HepG2 (cell line): ENCODE measurements around the gene EHD4. TPM values are rescaled to one million over a fixed set of nuclear protein-coding genes. Genes with fewer than 3 reads are reported as not detected.

Experiments used
- ATAC-seq: fragments of 200-7000 bp; cut with Tn5 transposase; 3 replicates; pipeline ENCODE4 v1.9.1; 2020; ENCODE audit warnings: mild to moderate bottlenecking, moderate library complexity
- BruUV-seq: library from RNA; stranded (reverse); fragments of 400-500 nt; replicated peaks from 2 replicates; lab custom pipeline; 2021; lab: Mats Ljungman, UMichigan
- CTCF ChIA-PET: fragments of 300-600 bp; formaldehyde crosslinking; extraction: SDS; loops from one replicate; lab custom pipeline; 2021; ENCODE audit warnings: low total read pairs, inconsistent platforms, low intra/inter-chr PET ratio; lab: Yijun Ruan, JAX
- POLR2A ChIA-PET: fragments of 350-600 bp; sonication (Branson Sonifier 250); formaldehyde crosslinking; loops from one replicate; lab custom pipeline; 2020; ENCODE audit warnings: antibody characterized with exemption, inconsistent platforms; lab: Yijun Ruan, JAX
- DNase-seq: peaks from one replicate; pipeline ENCODE4 v3.0.0-alpha.2; 2015; ENCODE audit warnings: low spot score
- FAIRE-seq: peaks from 3 replicates; lab custom pipeline; 2011; peaks lifted over from hg19 to GRCh38; lab: Jason Lieb, UNC
- H2AFZ ChIP-seq: one replicate; pipeline ENCODE4 v1.6.1; 2011; ENCODE audit warnings: low read length, inconsistent platforms
- H3K27ac ChIP-seq: fragments of 300-600 bp; 3 replicates; pipeline ENCODE4 v1.8.0; 2011; ENCODE audit warnings: mixed run types, mild to moderate bottlenecking, mixed read lengths, low read length, inconsistent platforms; ENCODE audit not compliant: insufficient read depth; ENCODE audit errors: extremely low read length
- H3K27me3 ChIP-seq, 2 experiments: fragments of 200-600 bp in 1 of 2; 2 replicates in 1 of 2; 3 replicates in 1 of 2; pipeline versions ENCODE4 v1.6.0 to v1.8.0; 2011; ENCODE audit warnings: low read length in 2 of 2, mild to moderate bottlenecking in 2 of 2, moderate library complexity in 2 of 2, inconsistent platforms in 1 of 2; ENCODE audit not compliant: insufficient read depth in 2 of 2, control insufficient read depth in 1 of 2
- H3K36me3 ChIP-seq, 2 experiments: fragments of 200-600 bp in 1 of 2; replicated peaks in 1 of 2; 2 replicates in 1 of 2; 3 replicates in 1 of 2; pipeline versions ENCODE4 v1.5.1 to v1.8.0; 2011; ENCODE audit warnings: low read length in 2 of 2, inconsistent platforms in 1 of 2; ENCODE audit not compliant: insufficient read depth in 2 of 2, control insufficient read depth in 1 of 2
- H3K4me1 ChIP-seq: 2 replicates; pipeline ENCODE4 v1.5.1; 2012; ENCODE audit warnings: low read length, inconsistent platforms; ENCODE audit not compliant: insufficient read depth
- H3K4me2 ChIP-seq: 2 replicates; pipeline ENCODE4 v1.6.0; 2011; ENCODE audit warnings: low read depth, low read length, inconsistent platforms
- H3K4me3 ChIP-seq, 3 experiments: fragments of 200-600 bp in 1 of 3; sonication (generic), shearing (Covaris generic) in 1 of 3; replicated peaks in 1 of 3; 2 replicates each; pipeline ENCODE4 v1.5.1; 2011 to 2016; ENCODE audit warnings: low read length in 3 of 3, inconsistent platforms in 2 of 3, low read depth in 2 of 3, mild to moderate bottlenecking in 2 of 3, control low read depth in 1 of 3, mixed read lengths in 1 of 3; ENCODE audit not compliant: insufficient read depth in 1 of 3
- H3K79me2 ChIP-seq: one replicate; pipeline ENCODE4 v1.6.1; 2011; ENCODE audit warnings: low read length, inconsistent platforms; ENCODE audit not compliant: insufficient read depth
- H3K9ac ChIP-seq: 2 replicates; pipeline ENCODE4 v1.6.0; 2011; ENCODE audit warnings: mild to moderate bottlenecking, low read depth, low read length, inconsistent platforms; ENCODE audit not compliant: insufficient read depth
- H3K9me3 ChIP-seq: 2 replicates; pipeline ENCODE4 v1.5.1; 2012; ENCODE audit warnings: mild to moderate bottlenecking, low read length
- H4K20me1 ChIP-seq: 2 replicates; pipeline ENCODE4 v1.6.0; 2011; ENCODE audit warnings: inconsistent platforms, mild to moderate bottlenecking, low read length, moderate library complexity; ENCODE audit not compliant: insufficient read depth
- DBP ChIP-seq: sonication (generic); formaldehyde crosslinking; IDR thresholded peaks from 2 replicates; pipeline ENCODE4 v1.4.0; 2020; ENCODE audit warnings: missing genetic modification reagents; ENCODE audit errors: not compliant biosample characterization
- ISL2 ChIP-seq: sonication (generic); formaldehyde crosslinking; IDR thresholded peaks from 2 replicates; pipeline ENCODE4 v1.5.0; 2020; ENCODE audit warnings: missing genetic modification reagents
- NFYC ChIP-seq: IDR thresholded peaks from 2 replicates; pipeline ENCODE4 v1.6.1; 2016; ENCODE audit warnings: missing genetic modification reagents, missing compliant biosample characterization
- NKX3-1 ChIP-seq: sonication (generic); formaldehyde crosslinking; IDR thresholded peaks from 2 replicates; pipeline ENCODE4 v1.5.0; 2020; ENCODE audit warnings: missing genetic modification reagents
- PAWR ChIP-seq: sonication (generic); formaldehyde crosslinking; IDR thresholded peaks from 2 replicates; pipeline ENCODE4 v1.4.0; 2020; ENCODE audit warnings: missing genetic modification reagents, mild to moderate bottlenecking, borderline replicate concordance
- ZBTB8A ChIP-seq: sonication (generic); formaldehyde crosslinking; IDR thresholded peaks from 2 replicates; pipeline ENCODE4 v1.4.0; 2020; ENCODE audit warnings: mild to moderate bottlenecking, low read depth, missing genetic modification reagents, borderline replicate concordance
- ZNF207 ChIP-seq: fragments of 450-650 bp; IDR thresholded peaks from 2 replicates; pipeline ENCODE4 v1.6.1; 2016; ENCODE audit warnings: antibody characterized with exemption, borderline replicate concordance
- ZNF607 ChIP-seq: sonication (generic); formaldehyde crosslinking; IDR thresholded peaks from 2 replicates; pipeline ENCODE4 v1.5.1; 2020; ENCODE audit warnings: missing genetic modification reagents, mild to moderate bottlenecking, borderline replicate concordance
- WGBS: methylation state at CpG from one replicate; pipeline ENCODE4 v1.1.6; 2017; ENCODE audit warnings: low lambda C conversion rate; 5-methylcytosine and 5-hydroxymethylcytosine counted together
- in situ Hi-C: cut with HindIII; loops from 2 replicates; pipeline ENCODE4 v1.10.0; 2017; ENCODE audit warnings: low pct_unique_long_range_greater_than_20kb; ENCODE audit not compliant: extremely low pct_ligation_motif_present
- intact Hi-C: fragments of 100-400 bp; cut with micrococcal nuclease; formaldehyde crosslinking; loops from one replicate; pipeline ENCODE4 v1.10.0; 2022; ENCODE audit not compliant: unreplicated experiment
- polyA plus RNA-seq, 8 experiments: library from polyadenylated mRNA; depleted of rRNA in 3 of 8; stranded (reverse) in 7 of 8; unstranded in 1 of 8; fragments of >200 nt; fragmentation: Illumina TruSeq in 4 of 8; extraction: Trizol in 4 of 8; gene quantifications; 2 replicates each; pipeline versions ENCODE4 v1.2.1 to v1.2.3, GENCODE V29; 2011 to 2016; ENCODE audit warnings: low read depth in 4 of 8, missing spikeins in 1 of 8, mixed read lengths in 1 of 8; ENCODE audit not compliant: insufficient read depth in 1 of 8
- total RNA-seq, 5 experiments: library from RNA; depleted of rRNA; stranded (reverse); fragments of >200 nt; fragmentation: Illumina TruSeq; extraction: Trizol; gene quantifications; 2 replicates each; pipeline ENCODE4 v1.2.3, GENCODE V29; 2016; ENCODE audit warnings: low read depth in 1 of 5
- TF ChIP-seq, protein P1 (sequence below): sonication (generic); formaldehyde crosslinking; IDR thresholded peaks from 2 replicates; pipeline ENCODE4 v1.4.0; 2020; ENCODE audit warnings: mild to moderate bottlenecking, missing genetic modification reagents
- TF ChIP-seq, protein P2 (sequence below): sonication (generic); formaldehyde crosslinking; IDR thresholded peaks from 2 replicates; pipeline ENCODE4 v1.4.0; 2020; ENCODE audit warnings: mild to moderate bottlenecking, missing genetic modification reagents
- TF ChIP-seq, protein P3 (sequence below): sonication (generic); formaldehyde crosslinking; IDR thresholded peaks from 2 replicates; pipeline ENCODE4 v1.5.1; 2020; ENCODE audit warnings: mild to moderate bottlenecking, missing genetic modification reagents, moderate library complexity

EHD4 gene
- total and polyA plus RNA-seq, 2 of the 13 experiments (the other 11 are each of a cell fraction or from before 2014, with no cell fraction given): 3.1 to 4.8 TPM

GRCh38 chr15:41957021-41957897, 15.1 kb downstream of the EHD4 start (continued):
- no peak for TF ChIP-seq ISL2
- TF ChIP-seq, all 625 proteins: peak for 0

- Histone ChIP-seq H3K4me1 (peaks cover 15% of the 10 kb centered on the region), H3K36me3 (peaks cover 2 to 9% of the 10 kb centered on the region in 2 experiments; a peak in 4 of 5 replicates), H3K27me3 (no peaks in the 10 kb centered on the region), H3K79me2 (peaks cover 3% of the 10 kb centered on the region), H3K4me2 (peak overlapping the region; percentile 42), H3K27ac (no peak overlapping the region), H2AFZ (no peak overlapping the region), H3K9me3 (no peaks in the 10 kb centered on the region), H4K20me1 (no peaks in the 10 kb centered on the region), H3K4me3 (peak overlapping the region in 1 of 3 experiments; percentile 18; a peak in 1 of 6 replicates), H3K9ac (no peak overlapping the region)
- ChIA-PET CTCF (no interaction called here), POLR2A (no interaction called here)
- FAIRE-seq (no peak), ATAC-seq (peak; percentile 90), DNase-seq (peak; percentile 34)
- intact Hi-C loops: no loop called here
- in situ Hi-C loops: no loop called here
- WGBS: 77% methylated on average over 21 of the region's 21 CpGs
- no TSS peak for BruUV-seq
- TF ChIP-seq ZNF607 (CRISPR knock-in tag) (no peak), ZBTB8A (no peak), DBP (CRISPR knock-in tag) (no peak), NFYC (CRISPR knock-in tag) (no peak), PAWR (CRISPR knock-in tag) (no peak), ZNF207 (no peak), NKX3-1 (CRISPR knock-in tag) (no peak)
- TF ChIP-seq, protein P1, sequence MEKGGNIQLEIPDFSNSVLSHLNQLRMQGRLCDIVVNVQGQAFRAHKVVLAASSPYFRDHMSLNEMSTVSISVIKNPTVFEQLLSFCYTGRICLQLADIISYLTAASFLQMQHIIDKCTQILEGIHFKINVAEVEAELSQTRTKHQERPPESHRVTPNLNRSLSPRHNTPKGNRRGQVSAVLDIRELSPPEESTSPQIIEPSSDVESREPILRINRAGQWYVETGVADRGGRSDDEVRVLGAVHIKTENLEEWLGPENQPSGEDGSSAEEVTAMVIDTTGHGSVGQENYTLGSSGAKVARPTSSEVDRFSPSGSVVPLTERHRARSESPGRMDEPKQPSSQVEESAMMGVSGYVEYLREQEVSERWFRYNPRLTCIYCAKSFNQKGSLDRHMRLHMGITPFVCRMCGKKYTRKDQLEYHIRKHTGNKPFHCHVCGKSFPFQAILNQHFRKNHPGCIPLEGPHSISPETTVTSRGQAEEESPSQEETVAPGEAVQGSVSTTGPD: no peak
- TF ChIP-seq, protein P2, sequence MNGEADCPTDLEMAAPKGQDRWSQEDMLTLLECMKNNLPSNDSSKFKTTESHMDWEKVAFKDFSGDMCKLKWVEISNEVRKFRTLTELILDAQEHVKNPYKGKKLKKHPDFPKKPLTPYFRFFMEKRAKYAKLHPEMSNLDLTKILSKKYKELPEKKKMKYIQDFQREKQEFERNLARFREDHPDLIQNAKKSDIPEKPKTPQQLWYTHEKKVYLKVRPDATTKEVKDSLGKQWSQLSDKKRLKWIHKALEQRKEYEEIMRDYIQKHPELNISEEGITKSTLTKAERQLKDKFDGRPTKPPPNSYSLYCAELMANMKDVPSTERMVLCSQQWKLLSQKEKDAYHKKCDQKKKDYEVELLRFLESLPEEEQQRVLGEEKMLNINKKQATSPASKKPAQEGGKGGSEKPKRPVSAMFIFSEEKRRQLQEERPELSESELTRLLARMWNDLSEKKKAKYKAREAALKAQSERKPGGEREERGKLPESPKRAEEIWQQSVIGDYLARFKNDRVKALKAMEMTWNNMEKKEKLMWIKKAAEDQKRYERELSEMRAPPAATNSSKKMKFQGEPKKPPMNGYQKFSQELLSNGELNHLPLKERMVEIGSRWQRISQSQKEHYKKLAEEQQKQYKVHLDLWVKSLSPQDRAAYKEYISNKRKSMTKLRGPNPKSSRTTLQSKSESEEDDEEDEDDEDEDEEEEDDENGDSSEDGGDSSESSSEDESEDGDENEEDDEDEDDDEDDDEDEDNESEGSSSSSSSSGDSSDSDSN (CRISPR knock-in tag): 0 out of 2 replicates have a peak, but pooled peaks have one; percentile 24
- TF ChIP-seq, protein P3, sequence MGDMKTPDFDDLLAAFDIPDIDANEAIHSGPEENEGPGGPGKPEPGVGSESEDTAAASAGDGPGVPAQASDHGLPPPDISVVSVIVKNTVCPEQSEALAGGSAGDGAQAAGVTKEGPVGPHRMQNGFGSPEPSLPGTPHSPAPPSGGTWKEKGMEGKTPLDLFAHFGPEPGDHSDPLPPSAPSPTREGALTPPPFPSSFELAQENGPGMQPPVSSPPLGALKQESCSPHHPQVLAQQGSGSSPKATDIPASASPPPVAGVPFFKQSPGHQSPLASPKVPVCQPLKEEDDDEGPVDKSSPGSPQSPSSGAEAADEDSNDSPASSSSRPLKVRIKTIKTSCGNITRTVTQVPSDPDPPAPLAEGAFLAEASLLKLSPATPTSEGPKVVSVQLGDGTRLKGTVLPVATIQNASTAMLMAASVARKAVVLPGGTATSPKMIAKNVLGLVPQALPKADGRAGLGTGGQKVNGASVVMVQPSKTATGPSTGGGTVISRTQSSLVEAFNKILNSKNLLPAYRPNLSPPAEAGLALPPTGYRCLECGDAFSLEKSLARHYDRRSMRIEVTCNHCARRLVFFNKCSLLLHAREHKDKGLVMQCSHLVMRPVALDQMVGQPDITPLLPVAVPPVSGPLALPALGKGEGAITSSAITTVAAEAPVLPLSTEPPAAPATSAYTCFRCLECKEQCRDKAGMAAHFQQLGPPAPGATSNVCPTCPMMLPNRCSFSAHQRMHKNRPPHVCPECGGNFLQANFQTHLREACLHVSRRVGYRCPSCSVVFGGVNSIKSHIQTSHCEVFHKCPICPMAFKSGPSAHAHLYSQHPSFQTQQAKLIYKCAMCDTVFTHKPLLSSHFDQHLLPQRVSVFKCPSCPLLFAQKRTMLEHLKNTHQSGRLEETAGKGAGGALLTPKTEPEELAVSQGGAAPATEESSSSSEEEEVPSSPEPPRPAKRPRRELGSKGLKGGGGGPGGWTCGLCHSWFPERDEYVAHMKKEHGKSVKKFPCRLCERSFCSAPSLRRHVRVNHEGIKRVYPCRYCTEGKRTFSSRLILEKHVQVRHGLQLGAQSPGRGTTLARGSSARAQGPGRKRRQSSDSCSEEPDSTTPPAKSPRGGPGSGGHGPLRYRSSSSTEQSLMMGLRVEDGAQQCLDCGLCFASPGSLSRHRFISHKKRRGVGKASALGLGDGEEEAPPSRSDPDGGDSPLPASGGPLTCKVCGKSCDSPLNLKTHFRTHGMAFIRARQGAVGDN (CRISPR knock-in tag): peak; percentile 27; the same call in 1 of the 2 replicates
Measured at GRCh38 chr15:41955807-41956525, 16.4 kb downstream of the EHD4 start.
